Measurements from ENCODE around the gene CDC14C.
"Not testable (repeated sequence)": the region's sequence is repeated elsewhere in the genome, so short reads cannot be mapped to it uniquely, and the experiment has no call there.

The CDC14C gene

GRCh38 chr7:48924433-48924832, at the start of gene CDC14C:
CDC14C (plus strand) TSS chr7:48924547; CDS start chr7:48924673, 126 bp downstream.
- Histone ChIP-seq H3K36me3 (ENCODE audit: insufficient read depth, low read length) (no peaks in the 10 kb centered on the region), H3K4me3 (ENCODE audit: low read length) (no peak within 1 kb of the TSS), H3K4me1 (ENCODE audit: insufficient read depth, low read length) (no peaks in the 10 kb centered on the region), H2AFZ (ENCODE audit: low read depth, low read length) (no peak within 1 kb of the TSS), H3K27me3 (ENCODE audit: insufficient read depth, low read length) (no peaks in the 10 kb centered on the region), H3K9me3 (ENCODE audit: low read length) (no peaks in the 10 kb centered on the region)

GRCh38 chr7:48875045-48875916, 49.1 kb upstream of the CDC14C start:
- H3K4me3 ChIP-seq (ENCODE audit: low read length): no peak overlapping the region
- no peaks in the 10 kb centered on the region for H3K27me3 ChIP-seq (ENCODE audit: insufficient read depth, low read length)

GRCh38 chr7:48876087-48876486, 48.3 kb upstream of the CDC14C start:
- H3K4me3 ChIP-seq (ENCODE audit: low read length): no peak overlapping the region
- H3K36me3 ChIP-seq (ENCODE audit: insufficient read depth, low read length): no peaks in the 10 kb centered on the region
- no peaks in the 10 kb centered on the region for H3K4me1 ChIP-seq (ENCODE audit: insufficient read depth, low read length)
- no peak overlapping the region for H2AFZ ChIP-seq (ENCODE audit: low read depth, low read length)
- H3K9me3 ChIP-seq (ENCODE audit: low read length): no peaks in the 10 kb centered on the region
- H3K27me3 ChIP-seq (ENCODE audit: insufficient read depth, low read length): no peaks in the 10 kb centered on the region

More at GRCh38 chr7:48875045-48875916, 49.1 kb upstream of the CDC14C start:
- Histone ChIP-seq H3K36me3 (ENCODE audit: insufficient read depth, low read length) (no peaks in the 10 kb centered on the region), H2AFZ (ENCODE audit: low read depth, low read length) (no peak overlapping the region), H3K9me3 (ENCODE audit: low read length) (no peaks in the 10 kb centered on the region), H3K4me1 (ENCODE audit: insufficient read depth, low read length) (no peaks in the 10 kb centered on the region)

- Histone ChIP-seq H3K9me3 (ENCODE audit: low read length) (no peaks in the 10 kb centered on the region), H3K4me1 (ENCODE audit: insufficient read depth, low read length) (no peaks in the 10 kb centered on the region), H2AFZ (ENCODE audit: low read depth, low read length) (no peak overlapping the region), H3K4me3 (ENCODE audit: low read length) (no peak overlapping the region), H3K27me3 (ENCODE audit: insufficient read depth, low read length) (no peaks in the 10 kb centered on the region), H3K36me3 (ENCODE audit: insufficient read depth, low read length) (no peaks in the 10 kb centered on the region)
Observed at GRCh38 chr7:48880851-48881250, 43.5 kb upstream of the CDC14C start.

GRCh38 chr7:48887500-48887899, 36.8 kb upstream of the CDC14C start:
- no peaks in the 10 kb centered on the region for H3K9me3 ChIP-seq (ENCODE audit: low read length)
- H3K4me3 ChIP-seq (ENCODE audit: low read length): no peak overlapping the region
- H2AFZ ChIP-seq (ENCODE audit: low read depth, low read length): no peak overlapping the region
- H3K36me3 ChIP-seq (ENCODE audit: insufficient read depth, low read length): no peaks in the 10 kb centered on the region
- no peaks in the 10 kb centered on the region for H3K4me1 ChIP-seq (ENCODE audit: insufficient read depth, low read length)
- H3K27me3 ChIP-seq (ENCODE audit: insufficient read depth, low read length): no peaks in the 10 kb centered on the region

GRCh38 chr7:48894574-48894973, 29.8 kb upstream of the CDC14C start:
- H3K27me3 ChIP-seq (ENCODE audit: insufficient read depth, low read length): no peaks in the 10 kb centered on the region
- no peaks in the 10 kb centered on the region for H3K9me3 ChIP-seq (ENCODE audit: low read length)
- no peaks in the 10 kb centered on the region for H3K4me1 ChIP-seq (ENCODE audit: insufficient read depth, low read length)
- no peak overlapping the region for H3K4me3 ChIP-seq (ENCODE audit: low read length)
- H3K36me3 ChIP-seq (ENCODE audit: insufficient read depth, low read length): no peaks in the 10 kb centered on the region
- no peak overlapping the region for H2AFZ ChIP-seq (ENCODE audit: low read depth, low read length)

GRCh38 chr7:48899932-48900331, 24.4 kb upstream of the CDC14C start:
- no peak overlapping the region for H3K4me3 ChIP-seq (ENCODE audit: low read length)
- H3K36me3 ChIP-seq (ENCODE audit: insufficient read depth, low read length): no peaks in the 10 kb centered on the region
- H3K4me1 ChIP-seq (ENCODE audit: insufficient read depth, low read length): no peaks in the 10 kb centered on the region
- H3K9me3 ChIP-seq (ENCODE audit: low read length): no peaks in the 10 kb centered on the region
- no peak overlapping the region for H2AFZ ChIP-seq (ENCODE audit: low read depth, low read length)
- H3K27me3 ChIP-seq (ENCODE audit: insufficient read depth, low read length): no peaks in the 10 kb centered on the region

- Histone ChIP-seq H3K4me3 (ENCODE audit: low read length) (no peak overlapping the region), H3K9me3 (ENCODE audit: low read length) (no peaks in the 10 kb centered on the region), H3K4me1 (ENCODE audit: insufficient read depth, low read length) (no peaks in the 10 kb centered on the region), H3K36me3 (ENCODE audit: insufficient read depth, low read length) (no peaks in the 10 kb centered on the region), H2AFZ (ENCODE audit: low read depth, low read length) (no peak overlapping the region), H3K27me3 (ENCODE audit: insufficient read depth, low read length) (no peaks in the 10 kb centered on the region)
Observed at GRCh38 chr7:48901966-48902365, 22.4 kb upstream of the CDC14C start.

GRCh38 chr7:48904975-48905374, 19.4 kb upstream of the CDC14C start:
- Histone ChIP-seq H3K9me3 (ENCODE audit: low read length) (no peaks in the 10 kb centered on the region), H3K4me3 (ENCODE audit: low read length) (no peak overlapping the region), H2AFZ (ENCODE audit: low read depth, low read length) (no peak overlapping the region), H3K27me3 (ENCODE audit: insufficient read depth, low read length) (no peaks in the 10 kb centered on the region), H3K4me1 (ENCODE audit: insufficient read depth, low read length) (no peaks in the 10 kb centered on the region), H3K36me3 (ENCODE audit: insufficient read depth, low read length) (no peaks in the 10 kb centered on the region)

- H3K36me3 ChIP-seq (ENCODE audit: insufficient read depth, low read length); H3K9me3 ChIP-seq (ENCODE audit: low read length); H2AFZ ChIP-seq (ENCODE audit: low read depth, low read length); H3K4me1 ChIP-seq (ENCODE audit: insufficient read depth, low read length); H3K27me3 ChIP-seq (ENCODE audit: insufficient read depth, low read length); H3K4me3 ChIP-seq (ENCODE audit: low read length): not testable (repeated sequence)
Observed at GRCh38 chr7:48905686-48906085, 18.7 kb upstream of the CDC14C start.

- not testable (repeated sequence) for H3K36me3 ChIP-seq (ENCODE audit: insufficient read depth, low read length); H3K4me3 ChIP-seq (ENCODE audit: low read length); H2AFZ ChIP-seq (ENCODE audit: low read depth, low read length); H3K4me1 ChIP-seq (ENCODE audit: insufficient read depth, low read length); H3K9me3 ChIP-seq (ENCODE audit: low read length); H3K27me3 ChIP-seq (ENCODE audit: insufficient read depth, low read length)
Observed at GRCh38 chr7:48909887-48910286, 14.5 kb upstream of the CDC14C start.

GRCh38 chr7:48931481-48931880, 7.1 kb downstream of the CDC14C start:
- H2AFZ ChIP-seq (ENCODE audit: low read depth, low read length): no peak overlapping the region
- no peak overlapping the region for H3K4me3 ChIP-seq (ENCODE audit: low read length)
- H3K27me3 ChIP-seq (ENCODE audit: insufficient read depth, low read length): no peaks in the 10 kb centered on the region
- no peaks in the 10 kb centered on the region for H3K4me1 ChIP-seq (ENCODE audit: insufficient read depth, low read length)
- no peaks in the 10 kb centered on the region for H3K36me3 ChIP-seq (ENCODE audit: insufficient read depth, low read length)
- H3K9me3 ChIP-seq (ENCODE audit: low read length): no peaks in the 10 kb centered on the region

GRCh38 chr7:48932126-48932910, 8.0 kb downstream of the CDC14C start:
- no peaks in the 10 kb centered on the region for H3K4me1 ChIP-seq (ENCODE audit: insufficient read depth, low read length)
- H3K36me3 ChIP-seq (ENCODE audit: insufficient read depth, low read length): no peaks in the 10 kb centered on the region
- H3K9me3 ChIP-seq (ENCODE audit: low read length): no peaks in the 10 kb centered on the region
- no peak overlapping the region for H3K4me3 ChIP-seq (ENCODE audit: low read length)
- H3K27me3 ChIP-seq (ENCODE audit: insufficient read depth, low read length): no peaks in the 10 kb centered on the region
- H2AFZ ChIP-seq (ENCODE audit: low read depth, low read length): no peak overlapping the region

Measured in neuron (in vitro differentiated cells).